Measurements from ENCODE around the gene RAB7A. TPM values are rescaled to one million over a fixed set of nuclear protein-coding genes. Genes with fewer than 3 reads are reported as not detected.

The RAB7A gene
- total RNA-seq, 4 donors from 2014 or later = 120 to 154 (median 133) TPM

DNA sequence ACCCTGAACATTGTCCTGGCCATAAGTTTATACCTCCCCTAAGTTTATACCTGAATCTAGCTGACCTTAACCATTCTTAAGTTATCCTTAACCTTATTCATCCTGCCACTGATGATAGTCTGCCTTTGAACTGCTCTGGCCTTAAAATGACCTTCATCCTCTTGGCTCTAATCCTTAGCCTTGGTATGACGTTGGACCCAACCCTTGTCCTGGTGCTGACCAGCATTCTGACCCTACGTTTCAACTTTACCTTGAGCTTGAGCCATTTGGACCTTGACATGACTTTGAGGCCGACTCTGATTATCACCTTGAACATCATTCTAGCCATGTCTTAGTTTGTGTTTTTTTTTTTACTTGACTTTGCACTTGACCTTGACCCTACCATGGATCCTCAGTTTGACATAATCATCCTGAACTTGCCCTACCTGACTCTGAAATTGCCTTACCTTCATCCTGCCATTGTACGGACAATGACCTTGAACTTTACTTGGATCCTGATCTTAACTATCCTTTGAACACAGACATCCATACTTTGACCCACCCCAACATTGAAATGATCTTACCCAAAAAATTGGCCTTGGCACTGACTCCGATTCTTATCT is 92.3 kb downstream of the RAB7A start:
- 96% methylated on average over 5 of the region's 5 CpGs for WGBS
- Histone ChIP-seq H3K27ac (no peak overlapping the region), H3K4me3 (no peak overlapping the region), H3K9me3 (no peaks in the 10 kb centered on the region), H3K36me3 (peaks cover 52% of the 10 kb centered on the region), H3K4me1 (peaks cover 1% of the 10 kb centered on the region), H3K27me3 (no peaks in the 10 kb centered on the region)
- TF ChIP-seq POLR2AphosphoS5 (IDR thresholded peaks at IDR 0.05) = no peak
- TF ChIP-seq EP300 (IDR thresholded peaks at IDR 0.05) = no peak
- TF ChIP-seq POLR2A (IDR thresholded peaks at IDR 0.05) = no peak
- TF ChIP-seq, protein P1, sequence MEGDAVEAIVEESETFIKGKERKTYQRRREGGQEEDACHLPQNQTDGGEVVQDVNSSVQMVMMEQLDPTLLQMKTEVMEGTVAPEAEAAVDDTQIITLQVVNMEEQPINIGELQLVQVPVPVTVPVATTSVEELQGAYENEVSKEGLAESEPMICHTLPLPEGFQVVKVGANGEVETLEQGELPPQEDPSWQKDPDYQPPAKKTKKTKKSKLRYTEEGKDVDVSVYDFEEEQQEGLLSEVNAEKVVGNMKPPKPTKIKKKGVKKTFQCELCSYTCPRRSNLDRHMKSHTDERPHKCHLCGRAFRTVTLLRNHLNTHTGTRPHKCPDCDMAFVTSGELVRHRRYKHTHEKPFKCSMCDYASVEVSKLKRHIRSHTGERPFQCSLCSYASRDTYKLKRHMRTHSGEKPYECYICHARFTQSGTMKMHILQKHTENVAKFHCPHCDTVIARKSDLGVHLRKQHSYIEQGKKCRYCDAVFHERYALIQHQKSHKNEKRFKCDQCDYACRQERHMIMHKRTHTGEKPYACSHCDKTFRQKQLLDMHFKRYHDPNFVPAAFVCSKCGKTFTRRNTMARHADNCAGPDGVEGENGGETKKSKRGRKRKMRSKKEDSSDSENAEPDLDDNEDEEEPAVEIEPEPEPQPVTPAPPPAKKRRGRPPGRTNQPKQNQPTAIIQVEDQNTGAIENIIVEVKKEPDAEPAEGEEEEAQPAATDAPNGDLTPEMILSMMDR (IDR thresholded peaks at IDR 0.05) = no peak
- no peak for DNase-seq (ENCODE audit: low spot score in 2 of 2)

DNA sequence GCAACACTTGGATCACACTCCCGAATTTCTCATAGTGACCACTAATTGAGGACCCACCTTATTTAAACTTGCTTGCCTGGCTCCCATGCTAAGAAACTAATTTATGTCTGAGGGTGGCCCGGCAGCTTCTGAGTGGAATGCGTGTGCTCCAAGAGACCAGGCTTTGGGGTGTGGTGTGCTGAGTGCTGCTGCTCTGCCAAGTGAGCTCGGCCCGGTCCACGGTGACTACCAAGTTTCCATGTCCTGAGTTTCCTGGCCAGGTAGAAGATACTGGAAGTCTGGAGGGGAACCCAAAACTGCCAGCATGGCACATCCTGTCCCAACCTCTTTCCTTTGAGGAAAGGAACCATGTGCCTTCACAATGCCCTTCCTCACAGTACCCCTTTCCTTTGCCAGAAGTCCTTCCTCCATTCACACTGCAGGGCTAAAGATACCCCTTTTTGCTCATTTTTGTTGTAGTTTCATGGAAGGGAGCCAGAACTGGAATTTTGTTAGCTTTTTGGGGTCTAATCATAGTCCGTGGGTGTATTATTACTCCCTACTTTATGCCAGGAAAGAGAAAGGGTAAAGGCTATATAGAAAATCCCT is 94.4 kb downstream of the RAB7A start:
- H3K4me3 ChIP-seq = no peak overlapping the region
- TF ChIP-seq EP300 (IDR thresholded peaks at IDR 0.05) (no peak), POLR2AphosphoS5 (IDR thresholded peaks at IDR 0.05) (no peak), POLR2A (IDR thresholded peaks at IDR 0.05) (no peak)
- TF ChIP-seq, protein P1 (IDR thresholded peaks at IDR 0.05) = no peak
- no peak for DNase-seq (ENCODE audit: low spot score in 2 of 2)
- peaks cover 10% of the 10 kb centered on the region for H3K4me1 ChIP-seq
- no peak overlapping the region for H3K27ac ChIP-seq
- no peaks in the 10 kb centered on the region for H3K9me3 ChIP-seq
- no peaks in the 10 kb centered on the region for H3K27me3 ChIP-seq
- WGBS = 64% methylated on average over 7 of the region's 7 CpGs
- peaks cover 37% of the 10 kb centered on the region for H3K36me3 ChIP-seq

DNA sequence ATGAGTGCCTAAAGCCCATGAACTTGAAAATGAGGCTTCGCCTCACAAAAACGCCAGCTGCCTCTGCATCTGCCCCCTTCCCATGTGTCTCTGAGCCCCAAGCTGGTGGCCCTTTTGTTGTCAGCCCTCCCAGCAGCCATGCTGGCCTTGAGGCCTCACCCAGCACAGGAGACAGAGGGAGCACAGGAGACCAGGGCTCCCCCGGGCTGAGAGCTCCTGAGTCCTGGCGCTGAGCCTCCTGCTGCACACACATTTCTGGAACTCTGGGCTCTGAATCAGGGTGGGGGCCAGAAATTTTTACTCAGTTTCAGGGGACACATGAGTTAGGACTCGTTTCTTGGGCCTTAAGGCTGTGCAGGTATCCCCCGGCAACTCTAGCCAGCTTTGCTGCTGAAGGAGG is 97.0 kb downstream of the RAB7A start:
- Histone ChIP-seq H3K4me1 (peaks cover 10% of the 10 kb centered on the region), H3K27ac (no peak overlapping the region), H3K36me3 (peaks cover 20% of the 10 kb centered on the region), H3K4me3 (no peak overlapping the region), H3K9me3 (no peaks in the 10 kb centered on the region), H3K27me3 (no peaks in the 10 kb centered on the region)
- TF ChIP-seq POLR2A (IDR thresholded peaks at IDR 0.05) = no peak
- no peak for DNase-seq (ENCODE audit: low spot score in 2 of 2)
- WGBS = 67% methylated on average over 5 of the region's 6 CpGs

DNA sequence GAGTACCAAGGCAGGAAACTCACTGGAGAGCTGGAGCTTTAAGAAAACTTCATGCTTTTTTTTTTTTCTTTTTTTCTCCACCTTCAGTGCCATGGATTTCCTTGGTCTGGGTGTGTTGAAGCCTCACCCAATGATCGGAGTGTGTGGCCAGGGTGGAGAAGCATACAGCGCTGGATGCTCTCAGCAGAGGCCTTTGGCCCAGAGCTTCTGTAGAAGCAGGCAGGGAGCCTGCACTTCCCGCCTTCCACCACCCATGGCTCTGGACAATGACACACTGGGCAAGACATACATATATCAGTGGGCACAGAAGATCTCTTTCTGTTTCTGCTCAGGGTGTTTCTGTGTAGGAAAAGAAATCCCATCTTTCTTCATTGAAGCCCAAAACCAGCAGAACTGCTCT is 97.6 kb downstream of the RAB7A start:
- no peak overlapping the region for H3K27ac ChIP-seq
- H3K4me1 ChIP-seq = peaks cover 10% of the 10 kb centered on the region
- H3K27me3 ChIP-seq = no peaks in the 10 kb centered on the region
- TF ChIP-seq, protein P1 (IDR thresholded peaks at IDR 0.05) = no peak
- TF ChIP-seq POLR2AphosphoS5 (IDR thresholded peaks at IDR 0.05) (no peak), EP300 (IDR thresholded peaks at IDR 0.05) (no peak), POLR2A (IDR thresholded peaks at IDR 0.05) (no peak)
- H3K36me3 ChIP-seq = peaks cover 14% of the 10 kb centered on the region
- no peak for DNase-seq (ENCODE audit: low spot score in 2 of 2)
- H3K9me3 ChIP-seq = no peaks in the 10 kb centered on the region
- H3K4me3 ChIP-seq = no peak overlapping the region
- 44% methylated on average over 3 of the region's 3 CpGs for WGBS

DNA sequence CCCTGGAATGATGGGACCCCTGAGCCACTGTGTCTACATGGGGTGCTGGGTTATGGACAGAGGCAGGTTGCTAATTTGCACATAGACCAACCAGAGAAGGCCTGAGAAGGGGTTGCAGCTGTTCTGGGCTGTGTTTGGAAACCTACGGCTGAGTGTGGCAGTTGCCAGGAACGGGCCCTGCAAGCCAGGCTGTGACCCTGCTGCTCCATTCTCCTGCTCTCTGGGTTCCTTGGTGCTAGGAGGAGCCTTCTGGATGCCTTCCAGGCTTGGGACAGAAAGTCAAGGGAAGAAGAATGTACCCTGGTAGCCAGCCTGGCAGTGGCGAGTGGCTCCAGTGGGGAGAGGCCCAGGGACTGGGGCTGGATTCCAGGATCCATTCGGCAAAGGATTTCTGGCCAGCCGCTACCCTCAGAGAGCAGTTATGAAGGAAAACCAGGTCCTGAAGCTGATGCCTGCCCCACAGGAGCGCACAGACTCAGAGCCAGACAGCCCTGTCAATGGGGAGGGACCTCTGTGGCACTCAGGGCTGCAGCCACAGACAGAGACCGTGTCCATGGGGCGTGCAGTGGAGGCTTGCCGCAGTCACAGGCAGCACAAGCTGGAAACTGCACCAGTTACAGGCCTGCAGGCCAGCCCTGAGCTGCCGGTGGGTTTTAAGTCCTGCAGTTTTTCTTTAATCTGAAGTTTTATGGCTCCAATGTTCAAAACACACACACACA is 98.3 kb downstream of the RAB7A start:
- no peak for DNase-seq (ENCODE audit: low spot score in 2 of 2)
- no peaks in the 10 kb centered on the region for H3K27me3 ChIP-seq
- peaks cover 10% of the 10 kb centered on the region for H3K36me3 ChIP-seq
- peaks cover 10% of the 10 kb centered on the region for H3K4me1 ChIP-seq
- no peaks in the 10 kb centered on the region for H3K9me3 ChIP-seq
- TF ChIP-seq, protein P1 (IDR thresholded peaks at IDR 0.05) = no peak
- TF ChIP-seq EP300 (IDR thresholded peaks at IDR 0.05) (no peak), POLR2AphosphoS5 (IDR thresholded peaks at IDR 0.05) (no peak), POLR2A (IDR thresholded peaks at IDR 0.05) (no peak)
- H3K4me3 ChIP-seq = no peak overlapping the region
- H3K27ac ChIP-seq = no peak overlapping the region
- 81% methylated on average over 6 of the region's 10 CpGs for WGBS
